GM13977 (cell line): ENCODE measurements around the gene MYPOP.

Source experiments
- DNase-seq: peaks from one replicate; pipeline ENCODE4 v3.0.0; 2012; ENCODE audit warnings: low spot score
- in situ Hi-C: fragments of 300-500 bp; cut with MboI; formaldehyde crosslinking; loops from one replicate; pipeline ENCODE4 v1.12.0; 2022; ENCODE audit warnings: low sequenced_read_pairs, low pct_unique_long_range_greater_than_20kb, mixed read lengths, inconsistent platforms; ENCODE audit not compliant: unreplicated experiment
- TF ChIP-seq, protein P1 (sequence below): IDR thresholded peaks from 2 replicates; pipeline ENCODE4 v1.5.1; 2012; ENCODE audit warnings: mild to moderate bottlenecking, control low read depth; ENCODE audit not compliant: insufficient read depth; ENCODE audit errors: extremely low read depth, missing control alignments

MYPOP gene

DNA sequence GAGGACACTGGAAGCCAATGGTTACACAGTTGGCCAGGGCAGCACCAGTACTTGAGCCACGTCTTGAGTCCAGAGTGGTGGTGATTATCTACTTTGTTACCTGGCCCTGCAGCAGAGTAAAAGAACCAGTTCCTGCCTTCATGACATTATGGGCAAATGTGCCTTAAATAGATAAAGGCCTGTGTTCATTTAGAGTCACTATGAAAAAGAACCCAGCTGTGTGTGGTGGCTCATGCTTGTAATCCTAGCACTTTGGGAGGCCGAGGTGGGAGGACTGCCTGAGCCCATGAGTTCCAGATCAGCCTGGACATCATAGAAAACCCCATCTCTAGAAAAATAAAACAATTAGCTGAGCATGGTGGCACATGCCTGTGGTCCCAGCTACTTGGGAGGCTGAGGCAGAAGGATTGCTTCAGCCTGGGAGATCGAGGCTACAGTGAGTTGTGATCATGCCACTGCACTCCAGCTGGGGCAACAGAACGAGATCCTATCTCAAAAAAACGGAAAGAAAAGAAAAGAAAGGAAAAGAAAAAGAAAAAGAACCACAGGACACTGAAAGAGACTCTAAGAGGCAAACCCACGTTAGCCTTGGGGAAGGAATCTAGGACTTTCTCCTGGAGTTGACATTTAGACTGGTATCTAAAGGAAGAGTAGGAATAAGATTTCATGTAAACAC lies 13.1 kb downstream of the MYPOP start:
- TF ChIP-seq, protein P1, sequence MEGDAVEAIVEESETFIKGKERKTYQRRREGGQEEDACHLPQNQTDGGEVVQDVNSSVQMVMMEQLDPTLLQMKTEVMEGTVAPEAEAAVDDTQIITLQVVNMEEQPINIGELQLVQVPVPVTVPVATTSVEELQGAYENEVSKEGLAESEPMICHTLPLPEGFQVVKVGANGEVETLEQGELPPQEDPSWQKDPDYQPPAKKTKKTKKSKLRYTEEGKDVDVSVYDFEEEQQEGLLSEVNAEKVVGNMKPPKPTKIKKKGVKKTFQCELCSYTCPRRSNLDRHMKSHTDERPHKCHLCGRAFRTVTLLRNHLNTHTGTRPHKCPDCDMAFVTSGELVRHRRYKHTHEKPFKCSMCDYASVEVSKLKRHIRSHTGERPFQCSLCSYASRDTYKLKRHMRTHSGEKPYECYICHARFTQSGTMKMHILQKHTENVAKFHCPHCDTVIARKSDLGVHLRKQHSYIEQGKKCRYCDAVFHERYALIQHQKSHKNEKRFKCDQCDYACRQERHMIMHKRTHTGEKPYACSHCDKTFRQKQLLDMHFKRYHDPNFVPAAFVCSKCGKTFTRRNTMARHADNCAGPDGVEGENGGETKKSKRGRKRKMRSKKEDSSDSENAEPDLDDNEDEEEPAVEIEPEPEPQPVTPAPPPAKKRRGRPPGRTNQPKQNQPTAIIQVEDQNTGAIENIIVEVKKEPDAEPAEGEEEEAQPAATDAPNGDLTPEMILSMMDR: no peak
- DNase-seq: no peak
- in situ Hi-C loops: no loop called here

DNA sequence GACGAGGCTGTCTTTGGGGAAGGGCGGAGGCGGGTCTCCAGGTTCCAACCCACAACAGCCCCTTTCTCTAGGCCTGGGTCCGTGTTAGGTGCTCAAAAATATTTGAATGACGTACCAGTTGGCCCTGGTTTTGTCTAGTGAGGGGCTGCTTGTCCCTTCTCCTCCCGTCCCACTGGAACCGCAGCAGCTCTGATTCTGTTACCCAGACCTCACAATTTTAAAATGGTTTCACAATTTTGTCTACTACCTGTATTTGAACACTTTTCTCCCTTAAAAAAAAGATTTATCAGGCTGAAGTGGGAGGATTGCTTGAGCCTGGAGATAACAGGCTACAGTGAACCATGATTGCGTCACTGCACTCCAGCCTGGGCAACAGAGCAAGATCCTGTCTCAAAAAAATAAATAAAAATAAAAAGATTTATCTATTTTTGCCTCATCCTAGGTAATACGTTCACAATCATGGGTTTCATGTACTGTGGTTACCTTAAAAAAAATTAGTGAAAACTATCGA lies 15.2 kb downstream of the MYPOP start:
- TF ChIP-seq, protein P1: no peak
- in situ Hi-C loops: no loop called here
- DNase-seq: no peak

DNA sequence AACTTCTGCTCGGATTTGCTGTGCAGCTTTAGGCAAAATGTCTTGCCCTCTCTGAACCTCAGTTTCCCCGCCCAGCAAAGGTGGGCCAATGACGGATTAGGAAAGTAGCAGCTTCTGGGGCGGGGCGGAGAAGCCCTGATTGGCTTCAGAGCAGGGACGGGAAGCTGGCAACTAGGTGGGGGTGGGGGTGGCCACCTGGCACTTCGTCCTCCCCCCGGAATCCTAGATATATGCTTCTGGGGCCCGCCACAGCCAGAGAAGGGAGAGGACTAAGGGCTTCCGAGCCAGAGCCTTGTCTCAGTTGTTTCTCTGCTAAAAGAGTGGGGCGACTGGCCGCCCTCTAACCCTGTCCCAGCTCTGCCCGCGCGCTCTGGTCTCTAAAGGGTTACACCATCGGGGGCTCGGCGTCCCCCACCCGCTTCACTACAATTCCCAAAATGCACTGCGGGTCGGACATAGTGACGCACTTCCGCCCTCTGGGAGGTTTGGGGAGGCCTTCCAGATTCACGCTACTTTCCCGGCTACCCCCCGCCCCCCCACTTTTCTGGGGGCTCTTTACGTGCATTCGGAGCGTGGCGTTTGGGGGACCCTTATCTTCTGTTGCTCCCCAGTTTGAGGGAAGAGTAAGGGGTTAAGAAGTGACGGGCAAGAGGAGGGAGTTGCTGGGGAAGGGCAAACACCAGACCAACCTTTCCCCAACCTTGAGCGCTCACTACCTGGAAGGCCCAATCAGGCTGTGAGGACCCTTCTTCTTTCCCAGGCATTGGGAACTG lies 15.8 kb downstream of the MYPOP start:
- in situ Hi-C loops: no loop called here
- peak; percentile 95 for DNase-seq
- TF ChIP-seq, protein P1: no peak

DNA sequence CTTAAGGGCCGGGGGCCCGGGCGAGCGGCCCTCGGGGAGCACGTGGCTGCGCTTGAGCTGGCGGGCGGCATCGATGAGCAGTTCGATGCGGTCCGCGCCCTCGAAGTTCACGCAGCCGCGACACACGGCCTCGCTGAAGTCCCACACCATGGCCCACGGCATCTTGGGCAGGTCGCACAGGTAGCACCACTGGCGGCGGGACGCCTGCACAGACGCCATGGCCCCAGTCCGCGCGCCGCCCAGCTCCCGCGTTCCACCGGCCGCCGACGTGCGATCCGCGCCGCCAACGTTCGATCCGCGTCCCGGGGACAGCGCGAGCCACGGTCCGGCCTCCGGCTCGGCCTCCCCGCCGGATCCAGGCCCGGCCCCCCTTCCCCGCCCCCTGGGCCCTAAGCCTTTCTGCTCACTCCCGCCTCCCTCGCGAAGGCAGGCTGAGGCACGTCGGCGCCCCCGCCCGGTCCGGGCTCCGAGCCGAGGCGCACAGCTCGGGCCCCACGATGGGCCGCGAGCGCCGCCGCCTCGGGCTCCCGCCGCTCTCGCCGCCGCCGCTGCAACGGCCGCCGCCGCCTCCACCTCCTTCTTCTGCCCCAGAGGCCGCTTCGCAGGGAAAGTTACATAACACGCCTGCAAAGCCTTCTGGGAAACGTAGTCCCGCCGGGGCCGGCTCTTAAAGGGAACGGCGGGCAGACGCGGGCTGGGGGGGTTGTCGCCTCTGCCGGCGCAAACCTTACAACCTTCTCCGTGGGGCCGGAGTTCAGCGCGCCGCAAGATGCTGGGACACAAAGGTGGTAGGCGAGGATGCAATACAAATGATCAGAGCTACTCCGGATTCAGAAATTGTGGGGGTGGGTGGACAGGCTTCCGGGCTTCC lies 16.6 kb downstream of the MYPOP start, which contains the start of gene IRF2BP1:
Gene IRF2BP1 (minus strand): TSS at position 586 of the 871 bp plus-strand sequence. CDS start 367 bp downstream, at position 219.
- TF ChIP-seq, protein P1: peak; percentile 0
- peak; percentile 93 for DNase-seq
- in situ Hi-C loops: no loop called here

DNA sequence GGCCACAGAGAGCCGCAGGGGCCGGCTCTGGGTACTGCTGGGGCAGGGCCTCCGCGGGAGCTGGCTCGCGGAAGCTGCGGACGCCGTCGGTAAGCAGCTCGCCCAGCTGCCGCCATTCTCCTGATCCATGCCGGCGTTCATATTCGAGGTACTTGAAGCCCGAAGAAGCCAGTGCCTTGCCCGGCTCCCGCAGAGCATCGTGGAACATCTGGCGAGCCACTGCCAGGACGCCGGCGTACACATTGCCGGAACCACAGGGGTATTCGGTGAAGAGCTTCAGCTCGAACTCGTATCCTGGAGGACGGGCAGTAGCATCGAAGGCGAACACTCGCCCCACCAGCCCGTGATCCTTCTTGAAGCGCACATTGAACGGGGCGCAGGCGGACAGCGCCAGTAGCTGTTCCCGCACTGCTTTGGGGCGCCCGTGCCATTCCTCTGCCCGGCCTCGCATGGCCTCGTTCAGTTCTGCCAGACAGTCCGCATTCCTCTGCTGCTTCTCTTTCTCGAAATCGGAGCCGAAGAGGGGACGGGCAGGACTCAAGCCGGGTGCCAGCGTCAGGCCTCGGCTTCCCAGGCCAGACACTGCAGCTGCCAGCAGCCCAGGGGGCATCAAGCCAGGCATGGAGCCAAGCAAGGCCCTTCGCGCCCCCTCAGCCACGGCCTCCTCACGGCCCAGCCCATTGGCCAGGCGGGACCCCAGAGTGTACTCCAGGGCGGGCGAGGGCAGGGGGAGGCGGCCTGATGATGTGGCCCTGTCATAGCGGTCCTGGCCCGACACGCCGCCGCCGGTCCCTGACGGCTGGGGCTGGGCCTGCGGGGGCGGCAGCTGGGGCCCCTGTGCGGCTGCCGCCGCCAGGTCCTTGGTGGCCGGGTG lies 17.5 kb downstream of the MYPOP start:
- TF ChIP-seq, protein P1: no peak
- in situ Hi-C loops: no loop called here

More for the DNA sequence above, 17.5 kb downstream of the MYPOP start:
- peak; percentile 67 for DNase-seq
